Esophagus muscularis mucosa (tissue), 3 donors: ENCODE measurements around the gene TBX3.

Experiments
- EP300 ChIP-seq: sonication (generic); formaldehyde crosslinking; IDR thresholded peaks from one replicate; pipeline ENCODE4 v1.6.1; 2017; ENCODE audit warnings: antibody characterized with exemption
- POLR2A ChIP-seq: fragments of 450-650 bp; IDR thresholded peaks from one replicate; pipeline ENCODE4 v1.6.1; 2017; ENCODE audit warnings: antibody characterized with exemption, moderate library complexity, mild to moderate bottlenecking, low read depth
- POLR2AphosphoS5 ChIP-seq, 2 donors: sonication (generic); formaldehyde crosslinking; IDR thresholded peaks; one replicate each; pipeline ENCODE4 v1.6.1; 2017; ENCODE audit warnings: antibody characterized with exemption in 2 of 2

DNA sequence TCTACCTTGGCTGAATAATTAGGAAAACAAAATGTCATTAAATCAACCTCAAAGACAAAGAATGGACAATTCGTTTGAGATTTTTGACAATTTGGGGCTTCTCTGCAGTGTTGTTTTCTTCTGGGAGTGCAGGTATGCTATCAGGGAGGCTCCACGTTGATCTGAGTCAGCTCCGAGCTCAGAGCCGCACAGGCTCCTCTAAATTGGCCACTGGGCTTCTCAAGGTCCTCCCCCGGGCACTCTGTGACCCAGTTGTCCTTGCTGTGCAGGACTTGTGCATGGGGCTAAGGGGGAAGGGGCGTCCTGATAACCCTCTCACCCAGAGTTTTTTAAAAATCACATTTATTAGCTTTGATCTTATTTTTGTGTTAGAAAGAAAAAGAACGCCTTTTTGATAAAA, 52.7 kb downstream of the TBX3 start:
- TF ChIP-seq EP300 = no peak
- no peak for TF ChIP-seq POLR2A
- no peak for TF ChIP-seq POLR2AphosphoS5 (IDR thresholded peaks at IDR 0.05)
